K562 (cell line): Measurements from ENCODE around the gene SPPL3. TPM values are rescaled to one million over a fixed set of nuclear protein-coding genes. Genes with fewer than 3 reads are reported as not detected.

ENCODE experiments used
- ATF7 ChIP-seq: fragments of 450-650 bp; IDR thresholded peaks from 2 replicates; pipeline ENCODE4 v1.7.1; 2014; ENCODE audit warnings: mild to moderate bottlenecking, moderate library complexity
- BACH1 ChIP-seq: fragments of 200-800 bp; sonication (Bioruptor generic); IDR thresholded peaks from 2 replicates; pipeline ENCODE4 v1.6.1; 2016; ENCODE audit warnings: missing genetic modification characterization, missing compliant biosample characterization
- ESRRB ChIP-seq: fragments of 250-450 bp; sonication (Bioruptor Pico); IDR thresholded peaks from 2 replicates; pipeline ENCODE4 v1.5.0; 2020; ENCODE audit warnings: mild to moderate bottlenecking, moderate library complexity, borderline replicate concordance
- ETV1 ChIP-seq: fragments of 450-650 bp; conservative IDR thresholded peaks from 2 replicates; pipeline ENCODE4 v1.6.1; 2016; ENCODE audit warnings: missing genetic modification characterization, control low read depth, low read depth, missing compliant biosample characterization
- FOSL1 ChIP-seq: fragments of 200-800 bp; sonication (Bioruptor generic); conservative IDR thresholded peaks from 2 replicates; pipeline ENCODE4 v1.6.1; 2016; ENCODE audit warnings: missing genetic modification characterization, missing compliant biosample characterization
- GATA2 ChIP-seq: sonication (generic); formaldehyde crosslinking; IDR thresholded peaks from 2 replicates; pipeline ENCODE4 v1.4.0; 2020; ENCODE audit warnings: mild to moderate bottlenecking, missing genetic modification reagents
- HNRNPL ChIP-seq: fragments of 200-400 bp; formaldehyde crosslinking; IDR thresholded peaks from 2 replicates; pipeline ENCODE4 v1.6.1; 2017; ENCODE audit warnings: low read depth, mild to moderate bottlenecking, low read length
- IFI16 ChIP-seq: fragments of 250-450 bp; sonication (Bioruptor Pico); IDR thresholded peaks from 2 replicates; pipeline ENCODE4 v2.1.2; 2022; ENCODE audit warnings: mild to moderate bottlenecking, inconsistent platforms
- KDM4B ChIP-seq, 2 experiments: fragments of 450-650 bp in 1 of 2; sonication (generic) in 1 of 2; IDR thresholded peaks; 2 replicates each; pipeline ENCODE4 v1.6.1; 2016 to 2017; ENCODE audit warnings: borderline replicate concordance in 2 of 2, antibody characterized with exemption in 1 of 2, low read depth in 1 of 2, mild to moderate bottlenecking in 1 of 2
- NBN ChIP-seq: fragments of 450-650 bp; IDR thresholded peaks from 2 replicates; pipeline ENCODE4 v1.6.1; 2016; ENCODE audit warnings: low read depth, mild to moderate bottlenecking
- POLR2AphosphoS2 ChIP-seq: IDR thresholded peaks from 2 replicates; pipeline ENCODE4 v1.6.1; 2012; ENCODE audit warnings: low read length, improper control_type of control experiment
- YY1 ChIP-seq, 3 experiments: IDR thresholded peaks; 2 replicates each; pipeline ENCODE4 v1.6.1; 2011; ENCODE audit warnings: low read length in 2 of 3, mild to moderate bottlenecking in 2 of 3, moderate library complexity in 2 of 3, borderline replicate concordance in 1 of 3, control low read depth in 1 of 3, low read depth in 1 of 3; ENCODE audit not compliant: insufficient read depth in 3 of 3, insufficient replicate concordance in 2 of 3, control insufficient read depth in 1 of 3, insufficient read length in 1 of 3; ENCODE audit errors: extremely low read depth in 1 of 3
- ZKSCAN1 ChIP-seq: fragments of 150-350 bp; IDR thresholded peaks from 2 replicates; pipeline ENCODE4 v1.6.1; 2016; ENCODE audit warnings: low read depth, low read length
- ZNF124 ChIP-seq: sonication (generic); formaldehyde crosslinking; IDR thresholded peaks from 2 replicates; pipeline ENCODE4 v1.8.1; 2022; ENCODE audit warnings: missing genetic modification reagents
- ZNF217 ChIP-seq: sonication (generic); formaldehyde crosslinking; IDR thresholded peaks from 2 replicates; pipeline ENCODE4 v1.8.0; 2022; ENCODE audit warnings: mild to moderate bottlenecking, missing genetic modification reagents
- polyA plus RNA-seq, 8 experiments: library from polyadenylated mRNA; depleted of rRNA in 4 of 8; stranded (reverse) in 5 of 8; unstranded in 3 of 8; fragments of >200 nt; fragmentation: Nextera tagmentation in 2 of 8; fragmentation: Illumina TruSeq in 1 of 8; extraction: Ambion mirVana in 2 of 8; extraction: Trizol in 1 of 8; gene quantifications; 2 replicates each; pipeline versions ENCODE4 v1.2.1 to v1.2.3, GENCODE V29; 2011 to 2014; ENCODE audit warnings: inconsistent platforms in 1 of 8, missing spikeins in 1 of 8
- total RNA-seq, 7 experiments: library from RNA; depleted of rRNA in 6 of 7; stranded (reverse); fragments of >200 nt in 6 of 7; fragmentation: Illumina TruSeq in 2 of 7; extraction: Trizol in 2 of 7; gene quantifications; 2 replicates each; pipeline versions ENCODE4 v1.2.1 to v1.2.3, GENCODE V29; 2011 to 2021; ENCODE audit warnings: low replicate concordance in 1 of 7
- TF ChIP-seq, protein P1 (sequence below): sonication (generic); formaldehyde crosslinking; IDR thresholded peaks from 2 replicates; pipeline ENCODE4 v1.8.0; 2022; ENCODE audit warnings: mild to moderate bottlenecking, missing genetic modification reagents
- TF ChIP-seq, protein P2 (sequence below), 3 experiments: IDR thresholded peaks in 2 of 3; conservative IDR thresholded peaks in 1 of 3; 2 replicates each; pipeline ENCODE4 v1.5.1; 2011 to 2012; ENCODE audit warnings: low read length in 3 of 3, mild to moderate bottlenecking in 3 of 3, control low read depth in 2 of 3, improper control_type of control experiment in 1 of 3, inconsistent platforms in 1 of 3, low read depth in 1 of 3, mixed read lengths in 1 of 3, moderate library complexity in 1 of 3; ENCODE audit not compliant: insufficient read depth in 2 of 3

Gene SPPL3
- total and polyA plus RNA-seq, 9 of the 15 experiments (the other 6 are each of a cell fraction or from before 2014, with no cell fraction given): 2.9 to 32.1 (median 7.1) TPM

DNA sequence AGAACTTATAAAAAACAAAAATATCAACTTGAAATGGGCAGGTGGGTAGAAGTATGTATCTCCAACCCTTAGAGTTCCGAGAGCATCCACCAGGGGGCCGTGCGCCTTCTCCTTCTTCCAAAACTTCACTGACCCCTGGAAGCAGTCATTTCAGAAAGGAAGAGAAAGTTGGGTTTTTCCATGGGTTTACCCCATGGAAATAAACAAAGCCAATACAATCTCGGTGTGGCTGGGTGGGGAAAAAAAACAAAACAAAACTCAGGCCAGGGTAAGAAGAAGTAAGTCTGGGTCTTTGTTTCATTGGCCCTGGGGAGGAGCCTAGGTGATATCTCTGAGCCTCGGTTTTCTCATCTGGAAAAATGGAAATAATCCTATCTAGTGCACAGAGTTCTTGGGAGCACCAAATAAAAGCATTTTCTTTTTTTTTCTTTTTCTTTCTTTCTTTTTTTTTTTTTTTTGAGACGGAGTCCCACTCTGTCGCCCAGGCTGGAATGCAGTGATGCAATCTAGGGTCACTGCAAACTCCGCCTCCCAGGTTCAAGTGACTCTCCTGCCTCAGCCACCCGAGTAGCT, 40.6 kb upstream of the SPPL3 start (continued):
- TF ChIP-seq, protein P1, sequence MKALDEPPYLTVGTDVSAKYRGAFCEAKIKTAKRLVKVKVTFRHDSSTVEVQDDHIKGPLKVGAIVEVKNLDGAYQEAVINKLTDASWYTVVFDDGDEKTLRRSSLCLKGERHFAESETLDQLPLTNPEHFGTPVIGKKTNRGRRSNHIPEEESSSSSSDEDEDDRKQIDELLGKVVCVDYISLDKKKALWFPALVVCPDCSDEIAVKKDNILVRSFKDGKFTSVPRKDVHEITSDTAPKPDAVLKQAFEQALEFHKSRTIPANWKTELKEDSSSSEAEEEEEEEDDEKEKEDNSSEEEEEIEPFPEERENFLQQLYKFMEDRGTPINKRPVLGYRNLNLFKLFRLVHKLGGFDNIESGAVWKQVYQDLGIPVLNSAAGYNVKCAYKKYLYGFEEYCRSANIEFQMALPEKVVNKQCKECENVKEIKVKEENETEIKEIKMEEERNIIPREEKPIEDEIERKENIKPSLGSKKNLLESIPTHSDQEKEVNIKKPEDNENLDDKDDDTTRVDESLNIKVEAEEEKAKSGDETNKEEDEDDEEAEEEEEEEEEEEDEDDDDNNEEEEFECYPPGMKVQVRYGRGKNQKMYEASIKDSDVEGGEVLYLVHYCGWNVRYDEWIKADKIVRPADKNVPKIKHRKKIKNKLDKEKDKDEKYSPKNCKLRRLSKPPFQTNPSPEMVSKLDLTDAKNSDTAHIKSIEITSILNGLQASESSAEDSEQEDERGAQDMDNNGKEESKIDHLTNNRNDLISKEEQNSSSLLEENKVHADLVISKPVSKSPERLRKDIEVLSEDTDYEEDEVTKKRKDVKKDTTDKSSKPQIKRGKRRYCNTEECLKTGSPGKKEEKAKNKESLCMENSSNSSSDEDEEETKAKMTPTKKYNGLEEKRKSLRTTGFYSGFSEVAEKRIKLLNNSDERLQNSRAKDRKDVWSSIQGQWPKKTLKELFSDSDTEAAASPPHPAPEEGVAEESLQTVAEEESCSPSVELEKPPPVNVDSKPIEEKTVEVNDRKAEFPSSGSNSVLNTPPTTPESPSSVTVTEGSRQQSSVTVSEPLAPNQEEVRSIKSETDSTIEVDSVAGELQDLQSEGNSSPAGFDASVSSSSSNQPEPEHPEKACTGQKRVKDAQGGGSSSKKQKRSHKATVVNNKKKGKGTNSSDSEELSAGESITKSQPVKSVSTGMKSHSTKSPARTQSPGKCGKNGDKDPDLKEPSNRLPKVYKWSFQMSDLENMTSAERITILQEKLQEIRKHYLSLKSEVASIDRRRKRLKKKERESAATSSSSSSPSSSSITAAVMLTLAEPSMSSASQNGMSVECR (CRISPR knock-in tag): no peak
- no peak for TF ChIP-seq ZNF124 (CRISPR knock-in tag)
- TF ChIP-seq NBN: no peak
- TF ChIP-seq ZNF217 (CRISPR knock-in tag): no peak
- TF ChIP-seq POLR2AphosphoS2: no peak
- TF ChIP-seq ATF7: no peak
- TF ChIP-seq YY1 (IDR thresholded peaks at IDR 0.05; ENCODE audit: borderline replicate concordance in 1 of 3, control insufficient read depth in 1 of 3, extremely low read depth in 1 of 3, insufficient read depth in 3 of 3, insufficient read length in 1 of 3, insufficient replicate concordance in 2 of 3, low read depth in 1 of 3, low read length in 2 of 3): no peak
- no peak for TF ChIP-seq GATA2 (CRISPR knock-in tag)
- TF ChIP-seq KDM4B (IDR thresholded peaks at IDR 0.05; ENCODE audit: borderline replicate concordance in 2 of 2, low read depth in 1 of 2): no peak
- TF ChIP-seq ESRRB (CRISPR knock-in tag): no peak
- TF ChIP-seq, protein P2, sequence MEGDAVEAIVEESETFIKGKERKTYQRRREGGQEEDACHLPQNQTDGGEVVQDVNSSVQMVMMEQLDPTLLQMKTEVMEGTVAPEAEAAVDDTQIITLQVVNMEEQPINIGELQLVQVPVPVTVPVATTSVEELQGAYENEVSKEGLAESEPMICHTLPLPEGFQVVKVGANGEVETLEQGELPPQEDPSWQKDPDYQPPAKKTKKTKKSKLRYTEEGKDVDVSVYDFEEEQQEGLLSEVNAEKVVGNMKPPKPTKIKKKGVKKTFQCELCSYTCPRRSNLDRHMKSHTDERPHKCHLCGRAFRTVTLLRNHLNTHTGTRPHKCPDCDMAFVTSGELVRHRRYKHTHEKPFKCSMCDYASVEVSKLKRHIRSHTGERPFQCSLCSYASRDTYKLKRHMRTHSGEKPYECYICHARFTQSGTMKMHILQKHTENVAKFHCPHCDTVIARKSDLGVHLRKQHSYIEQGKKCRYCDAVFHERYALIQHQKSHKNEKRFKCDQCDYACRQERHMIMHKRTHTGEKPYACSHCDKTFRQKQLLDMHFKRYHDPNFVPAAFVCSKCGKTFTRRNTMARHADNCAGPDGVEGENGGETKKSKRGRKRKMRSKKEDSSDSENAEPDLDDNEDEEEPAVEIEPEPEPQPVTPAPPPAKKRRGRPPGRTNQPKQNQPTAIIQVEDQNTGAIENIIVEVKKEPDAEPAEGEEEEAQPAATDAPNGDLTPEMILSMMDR (IDR thresholded peaks at IDR 0.05 in 2 of 3, conservative IDR thresholded peaks at IDR 0.05 in 1 of 3; ENCODE audit: insufficient read depth in 2 of 3, low read depth in 1 of 3, low read length in 3 of 3): peak; percentile 64 to 77 (median 68)
- no peak for TF ChIP-seq IFI16 (CRISPR knock-in tag)
- no peak for TF ChIP-seq HNRNPL
- no peak for TF ChIP-seq FOSL1 (tag)
- TF ChIP-seq ETV1 (tag): 0 out of 2 replicates have a peak, but pooled peaks have one; percentile 15
- TF ChIP-seq BACH1 (tag): no peak
- no peak for TF ChIP-seq ZKSCAN1
